Erythroblast (primary cell): ENCODE data around the gene RANBP17.
"Not testable (repeated sequence)": the region's sequence is repeated elsewhere in the genome, so short reads cannot be mapped to it uniquely, and the experiment has no call there.

Source experiments
- DNase-seq, 2 experiments: peaks; one replicate each; lab custom pipeline; 2025; lab: John Stamatoyannopoulos, UW
- GATA1 ChIP-seq: IDR thresholded peaks from 2 replicates; pipeline ENCODE4 v1.6.1; 2011; ENCODE audit warnings: low read depth, mild to moderate bottlenecking, control low read depth, low read length, moderate library complexity
- POLR2A ChIP-seq: IDR thresholded peaks from 2 replicates; pipeline ENCODE4 v1.6.1; 2011; ENCODE audit warnings: mild to moderate bottlenecking, low read length

The RANBP17 gene

DNA sequence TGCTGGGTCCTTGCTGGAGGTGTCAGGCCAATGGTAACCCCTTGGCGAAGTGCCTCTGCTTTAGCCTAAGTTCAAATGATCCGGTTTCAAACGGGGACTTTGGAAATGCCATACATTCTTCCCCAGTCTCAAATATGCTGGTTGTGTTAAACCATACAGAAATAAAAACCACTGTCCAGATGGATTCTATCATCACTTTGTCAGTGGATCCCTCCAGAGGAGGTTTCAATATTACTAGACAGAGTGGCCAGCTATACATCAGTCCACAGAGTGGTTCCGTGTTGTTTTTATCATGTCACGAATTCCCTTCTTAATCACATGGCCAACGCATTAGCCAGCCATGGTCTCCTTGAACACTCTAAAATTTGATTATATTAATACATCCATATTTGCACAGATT lies 7.3 kb upstream of the RANBP17 start:
- TF ChIP-seq GATA1 (no peak), POLR2A (no peak)
- DNase-seq: no peak

DNA sequence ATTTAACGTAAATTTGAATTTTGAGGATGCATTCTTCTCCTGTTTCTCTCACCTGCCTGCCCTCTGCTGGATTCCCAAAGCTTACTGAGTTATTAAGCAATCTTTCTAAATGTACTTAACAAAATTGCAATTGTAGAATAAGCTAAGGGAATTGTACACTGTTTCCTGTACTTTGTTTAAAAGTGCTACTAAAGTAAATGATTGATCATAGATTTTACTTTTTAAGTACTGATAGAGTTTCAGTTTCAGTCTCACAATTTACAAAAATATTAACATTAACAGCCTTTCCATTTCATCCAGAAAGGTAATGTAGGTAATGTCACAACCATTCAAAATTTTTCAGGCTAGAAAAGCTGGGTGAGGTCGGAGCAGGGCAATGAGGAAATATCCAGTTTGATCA lies 4.8 kb upstream of the RANBP17 start:
- TF ChIP-seq GATA1 (no peak), POLR2A (no peak)
- no peak for DNase-seq

DNA sequence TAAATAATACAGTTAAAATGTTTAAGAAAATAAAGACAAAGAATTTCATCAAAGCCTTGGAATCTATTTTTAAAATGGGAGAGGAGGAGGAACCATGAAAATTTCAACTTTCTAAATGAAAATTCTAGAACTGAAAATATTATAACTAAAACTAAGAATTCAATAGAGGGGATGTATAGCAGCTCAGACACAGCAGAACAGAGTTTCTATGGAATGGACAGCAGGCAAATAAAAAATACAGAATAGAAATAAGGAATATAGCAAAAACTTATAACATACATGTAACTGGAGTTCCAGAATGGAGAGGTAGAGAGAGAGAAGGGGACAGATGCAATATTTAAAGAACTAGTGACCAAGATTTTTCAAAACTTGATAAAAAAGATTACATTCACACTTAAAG lies 1.4 kb upstream of the RANBP17 start:
- TF ChIP-seq GATA1 (no peak), POLR2A (no peak)

GRCh38 chr5:170860818-170861666 lies 776 bp upstream of the RANBP17 start:
- no peak for TF ChIP-seq POLR2A
- no peak for TF ChIP-seq GATA1
- peak; percentile 8 to 14 for DNase-seq

More for the DNA sequence above, 1.4 kb upstream of the RANBP17 start:
- no peak for DNase-seq

DNA sequence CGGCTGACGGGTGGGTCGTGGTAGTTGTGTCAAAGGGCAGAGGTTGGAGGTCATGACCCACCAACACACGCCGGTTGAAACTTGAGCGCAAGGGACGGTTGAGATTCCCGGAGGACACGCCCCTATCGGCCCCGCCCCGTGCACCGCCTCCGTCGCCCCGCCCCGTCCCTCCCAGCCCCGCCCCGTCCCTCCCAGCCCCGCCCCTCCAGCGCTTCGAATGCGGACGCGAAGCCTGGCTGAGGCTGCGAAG lies 226 bp upstream of the RANBP17 start:
- TF ChIP-seq POLR2A (no peak), GATA1 (no peak)
- DNase-seq: peak in 1 of 2 experiments; percentile 61

GRCh38 chr5:170863646-170864045 lies 1.8 kb downstream of the RANBP17 start:
- no peak for DNase-seq
- TF ChIP-seq POLR2A (no peak), GATA1 (no peak)

DNA sequence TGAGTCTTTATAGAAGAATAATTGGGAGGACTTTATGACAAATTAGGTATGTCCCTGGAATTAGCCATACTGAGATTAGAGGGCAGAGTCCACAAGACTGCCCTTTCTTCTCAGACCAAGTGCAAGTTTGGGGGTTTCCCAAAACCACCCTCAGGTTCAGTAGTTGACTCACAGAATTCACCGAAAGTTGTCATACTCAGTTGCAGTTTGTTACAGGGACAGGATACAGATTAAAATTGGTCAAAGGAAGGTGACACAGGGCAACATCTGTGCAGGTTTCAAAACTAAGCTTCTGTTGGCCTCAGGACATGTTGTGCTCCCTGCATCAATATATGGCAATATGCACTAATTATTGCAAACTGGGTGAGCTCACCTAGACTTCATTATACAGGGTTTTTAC lies 3.8 kb downstream of the RANBP17 start:
- TF ChIP-seq POLR2A (no peak), GATA1 (no peak)
- no peak for DNase-seq

GRCh38 chr5:170867825-170868224 lies 6.0 kb downstream of the RANBP17 start:
- TF ChIP-seq GATA1 (no peak), POLR2A (no peak)
- DNase-seq: no peak

DNA sequence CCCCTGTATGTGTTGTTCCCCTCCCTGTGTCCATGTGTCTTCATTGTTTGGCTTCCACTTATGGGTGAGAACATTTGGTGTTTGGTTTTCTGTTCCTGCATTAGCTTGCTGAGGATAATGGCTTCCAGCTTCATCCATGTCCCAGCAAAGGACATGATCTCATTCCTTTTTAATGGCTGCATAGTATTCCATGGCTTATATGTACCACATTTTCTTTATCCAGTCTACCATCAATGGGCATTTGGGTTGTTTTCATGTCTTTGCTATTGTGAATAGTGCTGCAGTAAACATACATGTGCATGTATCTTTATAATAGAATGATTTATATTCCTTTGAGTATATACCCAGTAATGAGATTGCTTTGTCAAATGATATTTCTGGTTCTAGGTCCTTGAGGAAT lies 8.6 kb downstream of the RANBP17 start:
- not testable (repeated sequence) for DNase-seq

DNA sequence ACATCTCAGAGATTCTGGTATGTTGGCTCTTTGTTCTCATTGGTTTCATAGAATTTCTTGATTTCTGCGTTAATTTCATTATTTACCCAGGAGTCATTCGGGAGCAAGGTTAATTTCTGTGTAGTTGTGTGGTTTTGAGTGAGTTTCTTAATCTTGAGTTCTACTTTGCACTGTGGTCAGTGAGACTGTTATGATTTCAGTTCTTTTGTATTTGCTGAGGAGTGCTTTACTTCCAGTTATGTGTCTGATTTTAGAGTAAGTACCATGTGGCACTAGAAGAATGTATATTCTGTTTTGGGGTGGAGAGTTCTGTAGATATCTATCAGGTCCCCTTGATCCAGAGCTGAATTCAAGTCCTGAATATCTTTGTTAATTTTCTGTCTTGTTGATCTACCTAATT lies 12.2 kb downstream of the RANBP17 start:
- DNase-seq: no peak
- no peak for TF ChIP-seq POLR2A
- no peak for TF ChIP-seq GATA1

- no peak for TF ChIP-seq GATA1
- TF ChIP-seq POLR2A: no peak
- no peak for DNase-seq
Observed at GRCh38 chr5:170875811-170876210, 14.0 kb downstream of the RANBP17 start.

GRCh38 chr5:170880084-170880483 lies 18.3 kb downstream of the RANBP17 start:
- no peak for DNase-seq
- TF ChIP-seq GATA1 (no peak), POLR2A (no peak)

DNA sequence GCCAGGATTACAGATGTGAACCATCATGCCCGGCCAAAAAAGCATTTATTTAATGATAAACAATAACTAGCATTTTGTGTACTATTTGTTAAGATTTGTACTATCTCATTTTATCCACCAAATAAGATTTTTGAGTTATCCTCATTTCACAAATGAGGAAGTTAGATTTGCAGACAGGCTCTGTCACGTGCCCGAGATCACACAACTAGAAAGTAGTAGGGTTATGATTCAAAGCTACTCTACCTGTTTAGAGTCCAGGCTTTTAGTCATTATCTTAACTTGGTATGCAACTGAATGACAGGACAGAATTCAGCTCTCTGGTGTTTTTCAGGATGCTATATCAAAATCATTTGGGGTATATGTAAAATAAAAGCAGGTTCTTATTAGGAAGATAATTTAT lies 20.5 kb downstream of the RANBP17 start:
- no peak for TF ChIP-seq POLR2A
- no peak for TF ChIP-seq GATA1
- no peak for DNase-seq

- no peak for TF ChIP-seq POLR2A
- DNase-seq: no peak
Observed at GRCh38 chr5:170885256-170885655, 23.4 kb downstream of the RANBP17 start.

DNA sequence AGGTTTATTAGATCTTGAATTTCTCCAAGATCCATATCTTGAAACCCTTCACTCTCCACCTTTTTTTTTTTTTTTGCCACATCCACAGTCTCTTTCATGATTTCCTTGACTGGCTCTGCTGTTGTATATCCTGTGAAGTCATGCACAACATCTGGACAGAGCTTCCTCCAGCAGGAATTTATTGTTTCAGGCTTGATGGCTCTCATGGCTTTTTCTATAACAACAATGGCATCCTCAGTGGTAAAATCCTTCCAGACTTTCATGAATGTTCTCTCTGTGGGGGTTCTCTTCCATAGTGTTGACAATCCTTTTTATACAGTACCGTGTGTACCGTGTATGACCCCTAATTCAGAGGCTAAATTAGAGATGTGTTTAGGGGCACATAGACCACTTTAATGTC lies 24.0 kb downstream of the RANBP17 start:
- TF ChIP-seq POLR2A (no peak), GATA1 (no peak)
- no peak for DNase-seq

GRCh38 chr5:170886210-170886894 lies 24.5 kb downstream of the RANBP17 start:
- DNase-seq: no peak
- TF ChIP-seq GATA1: no peak
- TF ChIP-seq POLR2A: no peak
